ENCODE results near the gene GAB3. TPM values are rescaled to one million over a fixed set of nuclear protein-coding genes. Genes with fewer than 3 reads are reported as not detected.

GAB3 gene
- total and polyA plus RNA-seq, 9 of the 15 experiments (the other 6 are each of a cell fraction or from before 2014, with no cell fraction given), result 16.1 to 31.4 (median 20.2) TPM

DNA sequence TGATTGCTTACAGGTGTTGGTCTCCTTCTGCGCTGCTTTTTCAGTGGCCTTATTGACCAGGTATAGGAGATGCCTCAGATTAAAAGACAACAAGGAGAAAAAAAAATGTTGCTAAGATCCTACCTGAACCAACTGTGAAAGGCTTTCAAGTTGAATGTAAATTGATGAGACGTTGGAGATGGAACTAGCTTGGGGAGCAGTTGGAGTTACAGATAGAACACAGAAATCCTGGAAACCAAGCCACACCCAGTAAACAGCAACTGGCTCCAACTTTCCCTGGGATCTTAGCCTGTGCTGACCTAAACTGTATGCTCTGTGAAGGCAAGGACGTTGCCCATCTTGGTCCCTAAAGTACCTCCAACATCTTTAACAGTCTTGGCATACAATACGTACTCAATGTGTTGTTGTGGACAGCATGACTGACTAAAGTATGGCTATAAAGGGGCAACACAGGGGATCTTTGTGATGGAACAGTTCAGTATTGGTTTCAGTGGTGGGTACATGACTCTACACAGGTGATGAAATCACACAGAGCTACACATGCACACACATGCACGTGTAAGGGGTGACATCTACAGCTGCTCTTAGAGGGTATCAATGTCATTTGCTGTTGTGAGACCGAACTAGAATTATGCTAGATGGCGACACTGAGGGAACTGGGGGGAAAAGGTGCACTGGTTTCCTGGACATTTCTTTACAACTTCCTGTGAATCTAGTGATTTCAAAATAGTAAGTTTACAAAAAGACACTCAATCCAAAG is 22.3 kb downstream of the GAB3 start:
- H4K20me1 ChIP-seq (replicated peaks; ENCODE audit: control insufficient read depth, insufficient read depth, low read length), result 0 out of 2 replicates have a peak, but pooled peaks cover 4% of the 10 kb centered on the region
- no peaks in the 10 kb centered on the region for H3K9me1 ChIP-seq (ENCODE audit: control insufficient read depth, insufficient read depth, low read length)
- FAIRE-seq, result no peak
- no peak for ATAC-seq
- TF ChIP-seq CCAR2 (IDR thresholded peaks at IDR 0.05; ENCODE audit: low read depth, low read length) (no peak), TEAD2 (tag; IDR thresholded peaks at IDR 0.05) (no peak)
- TF ChIP-seq, protein P1, sequence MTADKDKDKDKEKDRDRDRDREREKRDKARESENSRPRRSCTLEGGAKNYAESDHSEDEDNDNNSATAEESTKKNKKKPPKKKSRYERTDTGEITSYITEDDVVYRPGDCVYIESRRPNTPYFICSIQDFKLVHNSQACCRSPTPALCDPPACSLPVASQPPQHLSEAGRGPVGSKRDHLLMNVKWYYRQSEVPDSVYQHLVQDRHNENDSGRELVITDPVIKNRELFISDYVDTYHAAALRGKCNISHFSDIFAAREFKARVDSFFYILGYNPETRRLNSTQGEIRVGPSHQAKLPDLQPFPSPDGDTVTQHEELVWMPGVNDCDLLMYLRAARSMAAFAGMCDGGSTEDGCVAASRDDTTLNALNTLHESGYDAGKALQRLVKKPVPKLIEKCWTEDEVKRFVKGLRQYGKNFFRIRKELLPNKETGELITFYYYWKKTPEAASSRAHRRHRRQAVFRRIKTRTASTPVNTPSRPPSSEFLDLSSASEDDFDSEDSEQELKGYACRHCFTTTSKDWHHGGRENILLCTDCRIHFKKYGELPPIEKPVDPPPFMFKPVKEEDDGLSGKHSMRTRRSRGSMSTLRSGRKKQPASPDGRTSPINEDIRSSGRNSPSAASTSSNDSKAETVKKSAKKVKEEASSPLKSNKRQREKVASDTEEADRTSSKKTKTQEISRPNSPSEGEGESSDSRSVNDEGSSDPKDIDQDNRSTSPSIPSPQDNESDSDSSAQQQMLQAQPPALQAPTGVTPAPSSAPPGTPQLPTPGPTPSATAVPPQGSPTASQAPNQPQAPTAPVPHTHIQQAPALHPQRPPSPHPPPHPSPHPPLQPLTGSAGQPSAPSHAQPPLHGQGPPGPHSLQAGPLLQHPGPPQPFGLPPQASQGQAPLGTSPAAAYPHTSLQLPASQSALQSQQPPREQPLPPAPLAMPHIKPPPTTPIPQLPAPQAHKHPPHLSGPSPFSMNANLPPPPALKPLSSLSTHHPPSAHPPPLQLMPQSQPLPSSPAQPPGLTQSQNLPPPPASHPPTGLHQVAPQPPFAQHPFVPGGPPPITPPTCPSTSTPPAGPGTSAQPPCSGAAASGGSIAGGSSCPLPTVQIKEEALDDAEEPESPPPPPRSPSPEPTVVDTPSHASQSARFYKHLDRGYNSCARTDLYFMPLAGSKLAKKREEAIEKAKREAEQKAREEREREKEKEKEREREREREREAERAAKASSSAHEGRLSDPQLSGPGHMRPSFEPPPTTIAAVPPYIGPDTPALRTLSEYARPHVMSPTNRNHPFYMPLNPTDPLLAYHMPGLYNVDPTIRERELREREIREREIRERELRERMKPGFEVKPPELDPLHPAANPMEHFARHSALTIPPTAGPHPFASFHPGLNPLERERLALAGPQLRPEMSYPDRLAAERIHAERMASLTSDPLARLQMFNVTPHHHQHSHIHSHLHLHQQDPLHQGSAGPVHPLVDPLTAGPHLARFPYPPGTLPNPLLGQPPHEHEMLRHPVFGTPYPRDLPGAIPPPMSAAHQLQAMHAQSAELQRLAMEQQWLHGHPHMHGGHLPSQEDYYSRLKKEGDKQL (CRISPR knock-in tag; IDR thresholded peaks at IDR 0.05; ENCODE audit: borderline replicate concordance), result no peak
- DNase-seq (ENCODE audit: extremely low read depth in 1 of 4, low spot score in 3 of 4), result no peak
- H2AFZ ChIP-seq (ENCODE audit: low read depth, low read length), result no peak overlapping the region
- intact Hi-C loops (cut with micrococcal nuclease) (no loop called here), in situ Hi-C loops (cut with MboI) (loop anchor here (25.0 kb wide), 1 partner anchor 141 kb away; the partner anchor contains the start of gene CTAG1A)
- H3K79me2 ChIP-seq (ENCODE audit: control insufficient read depth, insufficient read depth, low read length), result peaks cover 80% of the 10 kb centered on the region
- no TSS peak for BruUV-seq (replicated peaks)
- H3K4me2 ChIP-seq (ENCODE audit: insufficient read depth, low read length), result no peak overlapping the region
- ChIA-PET POLR2A (interaction anchor here (1.0 to 1.1 kb wide), 2 partner anchors 9 to 12 kb away, joined by 3 to 4 read pairs; no protein-coding TSS in a partner anchor), CTCF (ENCODE audit: low intra/inter-chr PET ratio) (no interaction called here)
- H3K9ac ChIP-seq (ENCODE audit: insufficient read depth in 1 of 2, low read depth in 2 of 2, low read length in 2 of 2), result no peak overlapping the region
- peaks cover 0 to 20% of the 10 kb centered on the region in 2 experiments; a peak in 4 of 5 replicates for H3K4me1 ChIP-seq (replicated peaks in 1 of 2; ENCODE audit: control insufficient read depth in 2 of 2, insufficient read depth in 2 of 2, low read length in 2 of 2)
- H3K4me3 ChIP-seq, result no peak overlapping the region
- 72% methylated on average over 7 of the region's 7 CpGs for WGBS (ENCODE audit: insufficient coverage, low coverage, missing lambda C conversion rate)
- peaks cover 23% of the 10 kb centered on the region for H3K36me3 ChIP-seq (ENCODE audit: control insufficient read depth, insufficient read depth, low read length)
- no peaks in the 10 kb centered on the region for H3K9me3 ChIP-seq (replicated peaks; ENCODE audit: control insufficient read depth, insufficient read depth, low read depth, low read length)
- H3K27ac ChIP-seq (ENCODE audit: extremely low read depth, low read depth, low read length), result no peak overlapping the region
- no peaks in the 10 kb centered on the region for H3K27me3 ChIP-seq (ENCODE audit: control insufficient read depth in 2 of 2, insufficient read depth in 2 of 2, low read length in 2 of 2)

All from K562 (cell line).